Glomerular endothelial cell (primary cell): ENCODE measurements around the gene S1PR3. TPM values are rescaled to one million over a fixed set of nuclear protein-coding genes. Genes with fewer than 3 reads are reported as not detected.

Experiments
- DNase-seq: peaks from one replicate; pipeline ENCODE4 v3.0.0-alpha.2; 2011; ENCODE audit warnings: low read depth, low spot score; ENCODE audit errors: extremely low read depth
- total RNA-seq: library from RNA; depleted of rRNA; stranded (reverse); fragments of >200 nt; gene quantifications from 2 replicates; pipeline ENCODE4 v1.2.3, GENCODE V29; 2015

Gene S1PR3
- total RNA-seq, 1 donor from 2014 or later: 22.3 TPM

DNA sequence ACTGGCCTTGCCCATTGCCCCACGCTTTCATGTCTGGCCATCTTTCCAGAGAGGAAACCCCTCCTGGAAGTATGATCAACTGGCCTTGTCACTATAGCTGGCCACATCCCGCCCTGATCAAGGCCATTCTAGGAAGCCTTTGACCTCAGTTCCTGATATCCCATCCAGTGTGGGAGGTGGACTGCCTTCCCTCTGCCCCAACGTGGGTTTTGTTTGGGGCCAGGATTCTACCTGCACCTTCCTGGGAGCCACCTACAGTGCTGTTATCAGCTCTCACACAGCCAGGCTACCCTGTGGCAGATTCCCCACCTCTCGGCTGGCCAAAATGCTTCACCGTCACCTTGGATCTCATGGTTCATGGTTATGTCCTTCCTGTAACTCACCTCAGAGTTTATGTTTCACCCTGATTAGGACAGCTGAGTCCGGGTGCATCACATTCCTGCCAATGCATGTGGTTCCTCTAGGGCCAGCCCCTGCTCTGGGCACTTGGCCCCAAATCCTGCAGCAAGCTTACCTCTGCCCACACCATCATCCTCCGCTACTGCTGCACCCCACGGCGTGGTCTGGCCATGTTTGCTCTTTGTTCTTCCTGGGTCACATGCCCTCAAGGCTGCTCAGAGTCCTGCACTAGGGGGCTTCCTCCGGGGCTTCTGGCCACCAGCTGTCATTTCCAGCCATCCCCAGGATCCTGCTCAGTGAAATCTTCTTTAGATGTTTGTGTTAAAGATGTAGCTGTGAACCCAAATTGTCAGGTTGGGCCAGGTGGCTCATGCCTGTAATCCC is 24.2 kb upstream of the S1PR3 start:
- no peak for DNase-seq

DNA sequence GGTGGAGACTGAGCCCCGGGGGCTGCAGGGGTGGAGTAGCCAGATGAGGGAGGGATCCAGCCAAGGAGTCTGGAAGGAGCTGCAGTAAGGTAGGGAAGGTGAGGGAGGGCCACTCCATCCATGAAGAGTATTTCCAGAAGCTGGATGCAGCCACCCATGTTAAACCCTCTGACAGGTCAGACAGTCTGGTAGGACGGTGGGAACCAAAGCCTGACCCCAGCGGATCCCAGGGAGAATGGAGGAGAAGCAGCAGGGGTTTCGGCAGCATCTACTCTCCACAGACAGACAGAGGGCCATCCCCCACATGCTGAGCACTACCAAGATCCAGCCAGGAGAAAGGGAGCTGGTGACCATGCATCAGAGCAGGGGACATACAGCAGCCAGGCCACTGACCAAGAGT is 22.5 kb upstream of the S1PR3 start:
- no peak for DNase-seq

DNA sequence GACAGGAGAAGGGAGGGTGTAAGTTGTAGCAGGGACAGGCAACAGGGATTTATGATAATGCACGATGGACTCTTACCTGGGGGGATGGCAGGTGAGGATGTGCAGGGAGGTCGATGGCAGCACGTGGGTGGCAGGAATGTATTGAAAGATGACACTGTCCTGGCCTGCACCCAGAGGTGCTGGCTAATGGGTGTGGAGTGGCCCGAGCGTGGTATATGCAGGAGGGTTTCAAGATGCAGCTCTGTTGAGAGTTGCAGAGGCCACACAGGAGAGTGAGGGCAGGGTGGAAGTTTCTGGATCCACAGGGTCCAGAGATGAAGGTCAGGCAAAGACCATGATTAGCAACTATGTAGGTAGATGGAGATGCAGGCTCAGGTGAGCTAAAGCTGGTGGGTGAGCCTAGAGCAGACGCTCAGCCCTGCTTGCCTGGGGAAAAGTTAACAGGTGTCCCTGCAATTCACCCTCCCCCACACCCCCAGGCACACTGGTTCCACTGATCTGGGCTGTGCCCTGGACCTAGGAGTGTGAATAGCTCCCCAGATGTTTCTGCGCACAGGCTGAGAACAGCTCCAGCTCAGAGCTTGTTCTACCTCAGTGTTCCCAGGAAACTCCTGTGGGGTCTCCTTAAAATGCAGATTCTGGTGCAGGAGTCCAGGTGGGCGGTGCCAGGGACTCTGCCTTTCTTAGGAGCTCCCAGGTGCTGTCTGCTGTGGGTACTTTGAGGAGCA is 21.5 kb upstream of the S1PR3 start:
- no peak for DNase-seq

DNA sequence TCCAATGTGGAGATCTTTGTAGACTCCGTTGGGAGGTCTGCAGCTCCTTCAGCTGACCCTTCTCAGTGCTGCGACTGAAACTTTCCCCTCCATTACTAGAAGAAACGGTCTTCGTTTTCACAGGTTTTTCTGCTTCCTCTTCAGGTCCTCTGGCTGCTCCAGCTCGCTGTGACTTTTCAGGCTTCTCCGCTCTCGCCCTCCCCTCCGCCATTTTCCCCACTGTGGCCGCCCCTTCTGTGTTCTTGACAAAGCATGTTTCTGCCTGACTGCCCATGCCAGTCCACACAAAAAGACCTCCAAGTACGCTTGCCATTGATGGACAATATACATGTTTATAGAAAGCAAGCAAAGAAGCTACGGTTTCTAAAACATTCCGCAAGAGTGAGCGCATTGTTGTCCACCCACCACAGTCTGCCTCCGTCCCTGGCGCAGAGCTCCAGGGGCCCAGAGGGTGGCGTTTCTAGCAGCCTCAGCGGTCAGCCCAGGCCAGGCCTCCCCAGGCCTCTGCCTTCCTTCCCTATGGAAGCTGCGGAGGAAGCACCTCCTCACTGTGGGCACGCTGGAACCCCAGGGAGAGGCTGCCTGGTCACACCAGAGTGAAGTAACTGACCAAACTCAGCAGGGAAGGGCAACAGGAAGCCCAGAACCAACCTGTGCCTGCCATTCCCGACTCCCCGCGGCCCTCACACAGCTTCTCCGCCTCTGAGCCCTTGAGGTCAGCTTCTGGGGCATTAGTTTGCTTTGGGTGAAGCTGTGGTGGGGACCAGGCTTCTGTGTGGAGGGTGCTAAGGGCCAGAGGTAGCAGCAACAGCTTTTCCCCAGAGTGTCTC is 19.9 kb upstream of the S1PR3 start:
- DNase-seq: no peak

DNA sequence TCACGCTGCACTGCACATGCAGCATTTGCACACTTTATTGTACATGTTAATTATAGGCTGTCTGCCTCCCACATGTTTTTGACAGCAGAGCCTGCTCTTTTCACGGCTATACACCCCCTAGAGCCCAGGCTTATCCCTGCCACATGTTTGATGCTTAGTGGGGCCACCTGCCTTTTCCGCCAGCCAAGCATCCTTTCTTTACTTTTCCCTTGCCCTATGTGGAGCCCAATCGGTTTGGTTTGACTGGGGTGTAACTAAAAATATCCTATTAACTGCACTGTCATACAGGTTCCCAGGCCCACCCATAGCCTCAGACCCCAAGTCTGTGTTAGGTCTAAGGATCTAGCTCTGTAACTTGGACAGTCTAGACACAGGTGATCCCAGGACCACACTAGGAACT is 18.9 kb upstream of the S1PR3 start:
- no peak for DNase-seq

DNA sequence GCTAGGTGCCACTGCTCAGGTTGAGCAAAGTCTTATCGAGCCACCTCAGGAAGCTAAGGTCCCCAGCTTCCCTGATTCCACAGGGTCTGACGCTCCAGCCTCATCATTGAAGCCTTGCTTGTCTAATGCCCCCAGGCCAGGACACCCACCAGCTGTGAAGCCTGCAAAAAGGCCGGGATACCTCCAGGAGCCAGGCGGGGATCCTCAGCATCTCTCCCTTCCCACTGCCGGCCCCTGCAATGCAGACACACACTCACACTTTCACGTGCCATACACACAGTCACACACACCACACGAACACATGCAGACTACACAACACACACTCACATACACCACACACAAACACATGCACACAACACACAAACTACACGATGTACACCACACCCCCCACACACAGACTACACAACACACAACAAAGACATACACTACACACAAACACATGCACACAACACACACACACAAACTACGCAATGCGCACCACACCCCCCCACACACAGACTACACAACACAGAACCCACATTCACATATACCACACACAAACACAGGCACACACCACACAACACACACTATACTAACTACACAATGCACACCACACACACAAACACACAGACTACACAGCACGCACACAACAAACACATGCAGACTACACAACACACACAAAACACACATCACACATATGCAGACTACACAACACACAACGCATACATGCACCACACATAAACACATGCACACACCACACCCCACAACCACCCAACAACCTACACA is 17.8 kb upstream of the S1PR3 start:
- DNase-seq: no peak

DNA sequence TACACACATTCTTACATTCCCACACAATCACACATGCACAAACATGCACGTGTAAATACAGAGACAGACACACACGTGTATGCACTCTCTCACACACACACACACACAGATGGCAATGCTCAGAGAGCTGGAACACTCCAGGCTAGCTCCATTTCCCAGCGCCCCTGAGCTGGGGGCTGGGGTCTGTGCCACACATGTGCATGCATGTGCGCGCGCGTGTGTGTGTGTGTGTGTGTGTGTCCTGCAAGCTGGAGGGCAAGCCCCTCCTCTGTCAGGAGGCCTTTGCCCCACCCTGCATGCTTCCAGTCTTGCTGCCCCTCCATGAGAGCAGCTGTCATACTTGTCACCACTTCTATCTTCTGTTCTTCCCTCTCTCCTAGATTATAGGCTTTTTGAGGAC is 16.6 kb upstream of the S1PR3 start:
- no peak for DNase-seq

DNA sequence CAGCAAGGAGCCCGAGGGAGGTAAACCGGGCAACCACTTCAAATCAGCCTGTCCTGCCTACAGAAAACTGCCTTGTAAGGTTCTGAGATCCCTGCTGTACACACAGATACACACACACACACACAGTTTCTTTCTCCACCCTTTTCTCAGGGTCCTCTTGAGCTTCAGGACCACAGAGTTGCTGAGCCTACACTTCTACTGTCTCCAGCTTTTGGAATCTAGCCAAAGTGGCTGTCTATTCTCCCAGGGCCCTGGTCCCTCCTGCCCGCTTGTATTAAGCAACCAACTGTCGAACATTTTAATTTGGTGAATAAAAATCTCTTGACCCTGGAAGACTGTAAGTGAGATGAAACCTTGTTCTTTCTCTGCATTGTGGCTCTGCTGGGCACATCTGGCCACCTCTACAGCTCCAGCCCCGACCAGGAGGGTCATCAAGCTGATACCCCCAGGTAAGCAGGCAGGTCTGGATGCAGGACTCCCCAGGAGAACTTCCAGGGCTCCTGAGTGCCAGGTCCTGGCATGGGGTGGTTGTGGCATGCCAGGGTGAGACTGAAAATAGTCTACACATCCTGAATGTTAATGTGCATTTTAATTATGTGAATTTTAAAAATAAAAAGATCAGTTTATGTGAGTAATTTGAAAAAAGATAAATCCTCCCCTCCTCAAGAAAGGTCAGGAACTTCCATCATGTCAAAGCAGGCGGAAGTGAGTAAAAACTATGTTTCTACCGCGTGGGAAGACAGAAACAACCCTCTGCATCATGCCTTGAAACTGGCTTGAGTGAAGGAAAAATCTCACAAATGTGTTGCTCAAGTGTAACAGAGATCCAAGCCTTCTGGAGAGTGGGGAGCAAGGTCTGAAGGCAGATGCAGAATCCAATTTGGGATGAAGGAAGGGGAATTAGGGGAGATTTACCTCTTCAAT is 15.0 kb upstream of the S1PR3 start:
- DNase-seq: no peak

DNA sequence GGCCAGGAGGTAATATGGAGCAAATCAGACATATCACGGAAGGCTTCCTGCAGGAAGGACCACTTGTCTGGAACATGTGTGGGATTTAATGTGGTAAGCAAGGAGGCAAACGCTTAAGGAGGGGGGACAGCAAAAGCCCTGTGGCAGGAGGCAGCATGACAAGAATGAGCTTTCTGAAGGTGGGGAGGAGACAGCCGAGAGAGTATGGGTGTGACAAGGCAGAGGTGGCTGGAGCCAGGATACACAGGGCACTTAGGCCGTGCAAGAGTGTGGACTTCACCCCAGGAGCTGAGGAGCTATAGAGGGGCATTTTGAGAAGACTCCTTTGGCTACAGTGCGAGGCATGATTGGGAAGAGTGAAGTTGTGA is 14.4 kb upstream of the S1PR3 start:
- no peak for DNase-seq

DNA sequence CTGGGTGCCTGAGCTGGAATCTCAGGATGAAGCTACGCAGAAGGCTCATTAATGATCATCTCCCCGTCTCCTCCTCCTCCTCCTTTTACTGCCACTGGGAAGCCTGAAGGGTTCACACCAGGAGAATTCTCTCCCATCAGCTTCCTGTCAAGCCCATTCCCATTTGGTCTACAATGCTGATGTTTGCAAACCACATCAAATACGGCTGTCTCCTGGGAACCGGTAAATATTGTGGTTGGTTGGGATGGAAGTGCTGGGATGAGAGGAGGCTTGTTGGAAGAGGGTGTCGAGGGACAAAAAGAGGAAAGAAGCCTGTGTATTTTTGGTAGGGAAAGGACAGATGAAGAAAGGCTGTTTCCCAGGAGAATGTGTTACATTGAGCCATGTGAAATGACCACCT is 13.2 kb upstream of the S1PR3 start:
- no peak for DNase-seq

DNA sequence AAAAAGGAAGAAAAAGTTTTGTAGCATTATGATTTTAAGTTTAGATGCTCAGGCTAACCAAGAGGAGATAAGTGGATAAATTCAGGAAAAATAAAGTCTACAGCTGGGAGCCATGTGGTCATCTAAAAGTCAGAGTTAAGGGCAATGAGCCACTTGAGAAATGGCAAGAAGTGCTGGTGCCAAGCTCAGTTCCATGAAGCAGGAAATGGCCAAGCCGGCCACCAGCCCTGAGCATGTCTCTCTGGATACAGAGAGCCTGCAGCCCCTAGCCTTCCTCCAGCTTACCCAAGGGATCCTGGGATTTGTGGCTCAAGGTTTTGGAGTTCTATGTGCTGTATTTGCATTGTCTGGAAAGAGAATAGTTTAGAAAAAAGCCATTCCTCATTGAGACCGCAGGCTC is 12.2 kb upstream of the S1PR3 start:
- DNase-seq: no peak

DNA sequence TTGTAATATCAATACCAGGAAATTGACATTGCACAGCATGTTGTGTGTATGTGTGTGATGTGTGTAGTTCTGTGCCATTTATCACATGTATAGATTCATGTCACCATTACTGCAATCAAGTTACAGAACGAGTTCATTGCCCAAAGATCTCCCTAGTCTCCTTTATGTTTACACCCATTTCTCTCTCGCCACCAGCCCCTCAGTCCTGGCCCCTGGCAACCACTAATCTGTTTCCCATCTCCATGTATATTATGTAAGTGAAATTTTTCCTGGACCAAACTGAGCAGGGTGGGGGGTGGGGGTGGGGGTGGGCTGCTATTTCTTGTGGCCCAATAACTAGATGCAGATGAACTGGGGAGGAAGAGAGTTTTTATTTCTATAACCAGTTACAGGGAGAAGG is 11.5 kb upstream of the S1PR3 start:
- no peak for DNase-seq

DNA sequence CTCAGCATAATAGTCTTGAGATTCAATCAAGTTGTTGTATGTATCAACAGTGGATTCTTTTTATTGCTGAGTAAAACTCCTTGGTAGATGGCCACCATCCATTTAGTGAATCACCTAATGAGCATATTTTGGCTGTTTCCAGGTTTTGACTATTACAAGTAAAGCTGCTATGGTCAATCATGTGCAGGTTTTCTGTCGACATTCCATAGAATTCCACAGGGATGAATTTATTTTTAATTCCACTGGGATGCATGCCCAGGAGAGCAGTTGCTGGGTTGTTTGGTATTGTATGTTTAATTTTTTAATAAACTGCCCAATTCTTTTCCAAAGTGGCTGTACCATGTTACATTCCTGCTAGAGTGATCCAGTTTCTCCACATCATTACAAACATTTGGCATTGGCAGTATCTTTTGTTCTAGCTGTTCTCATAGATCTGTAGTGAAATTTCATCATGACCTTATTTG is 10.5 kb upstream of the S1PR3 start:
- DNase-seq: no peak

DNA sequence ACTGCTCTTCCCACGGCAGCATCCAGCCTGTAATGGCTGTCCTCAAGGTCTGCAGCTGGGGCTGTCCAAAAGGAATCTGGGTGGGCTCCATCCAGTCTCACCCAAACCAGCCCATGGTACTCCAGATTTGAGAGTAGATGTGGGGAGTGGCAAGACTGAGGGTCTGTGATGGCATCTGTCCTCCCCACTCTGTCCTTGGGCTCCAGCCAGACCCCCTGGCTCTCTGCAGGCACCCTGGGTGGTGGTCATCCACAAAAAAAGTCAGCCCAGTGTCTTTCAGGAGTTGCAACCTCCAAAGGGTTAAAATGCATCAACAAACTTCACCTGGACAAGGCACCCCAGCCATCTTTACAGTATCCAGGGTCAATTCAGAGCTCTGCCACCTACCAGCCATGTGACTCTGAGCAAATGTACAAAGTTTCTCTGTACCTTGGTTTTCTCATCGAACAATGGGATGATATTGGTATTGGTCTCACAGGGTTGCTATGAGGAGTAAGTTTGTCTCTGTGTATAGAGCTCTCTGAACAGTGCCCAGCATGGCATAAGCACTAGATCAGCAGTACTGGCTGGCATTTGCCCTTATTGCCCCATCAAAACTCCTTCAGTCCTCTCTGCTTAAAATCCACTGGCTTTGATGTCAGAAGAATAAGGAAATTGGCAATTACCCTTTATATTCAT is 7.3 kb upstream of the S1PR3 start:
- no peak for DNase-seq

DNA sequence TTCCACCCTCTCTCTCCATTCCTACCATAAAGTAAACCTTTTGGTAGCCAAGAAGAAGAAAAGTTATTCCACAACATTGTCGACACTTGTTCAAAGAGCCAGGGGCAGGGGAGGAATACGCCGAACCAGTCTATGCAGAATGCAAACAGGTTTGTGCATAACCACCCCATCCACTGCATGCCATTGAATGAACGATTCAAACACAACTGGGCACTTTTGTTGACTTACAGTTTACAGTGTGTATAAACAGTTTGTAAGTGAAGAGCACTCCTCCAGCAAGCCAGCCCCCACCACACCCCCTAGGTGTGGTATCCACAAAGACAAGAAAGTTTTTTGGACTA is 6.8 kb upstream of the S1PR3 start:
- DNase-seq: no peak

DNA sequence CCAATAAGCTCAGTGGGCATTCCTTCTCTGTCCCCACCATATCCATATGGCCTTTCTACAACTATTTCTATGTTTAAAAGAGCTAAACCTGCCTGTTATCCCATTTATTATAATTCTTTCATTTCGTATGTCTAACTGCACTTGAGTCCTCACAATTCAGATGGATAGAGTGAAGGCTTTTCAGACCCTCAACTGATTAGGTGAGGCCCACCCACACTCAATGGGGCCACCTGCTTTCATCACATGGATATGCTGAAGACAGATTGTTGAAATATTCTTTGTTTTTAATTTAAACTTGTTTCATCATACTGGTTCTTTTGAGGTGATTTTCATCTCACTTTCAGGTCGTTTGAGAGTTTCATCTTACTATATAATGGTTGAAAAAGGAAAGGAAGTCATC is 5.7 kb upstream of the S1PR3 start:
- DNase-seq: no peak

DNA sequence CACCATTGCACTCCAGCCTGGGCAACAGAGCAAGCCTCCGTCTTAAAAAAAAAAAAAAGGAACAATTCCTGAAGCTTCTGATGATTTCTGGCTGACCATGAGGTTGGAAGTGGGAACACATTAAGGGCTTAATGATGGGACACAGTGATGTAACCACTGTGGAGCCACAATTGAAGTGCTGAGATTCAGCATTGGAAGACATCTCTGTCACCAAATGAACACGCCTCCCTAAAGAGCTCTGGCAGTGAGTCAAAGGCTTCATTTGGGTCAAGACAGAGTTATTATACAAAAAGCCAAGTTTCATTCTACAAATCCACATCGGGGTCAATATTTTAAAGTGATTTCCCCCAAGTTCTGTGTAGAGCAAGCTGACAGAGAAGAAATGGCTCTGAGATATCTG is 4.5 kb upstream of the S1PR3 start:
- no peak for DNase-seq

DNA sequence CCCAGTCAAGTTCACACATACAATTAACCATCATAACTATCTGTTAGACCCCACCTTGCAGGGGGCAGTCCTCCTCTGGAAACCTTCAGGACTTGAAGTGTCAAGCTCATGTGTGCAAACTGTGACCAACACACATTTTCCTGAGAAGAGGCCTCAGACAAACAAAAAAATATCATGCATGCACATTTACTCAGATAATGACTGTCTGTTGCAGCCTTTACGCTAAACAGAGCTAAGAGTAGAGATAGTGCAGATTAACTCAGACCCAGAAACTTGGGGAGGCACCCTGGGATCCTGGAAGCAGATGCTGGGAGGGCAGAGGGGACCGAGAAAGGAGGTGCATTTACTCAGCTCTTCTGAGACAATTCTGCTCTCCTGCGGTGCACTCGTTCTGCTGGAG is 3.6 kb upstream of the S1PR3 start:
- no peak for DNase-seq
